ENCODE results near the gene PALM2AKAP2.

Gene PALM2AKAP2

GRCh38 chr9:109765278-109765677 lies 14.7 kb upstream of the PALM2AKAP2 start:
- TF ChIP-seq CTCF (IDR thresholded peaks at IDR 0.05; ENCODE audit: borderline replicate concordance, extremely low read depth, low read length, poor library complexity, severe bottlenecking) (no peak), EZH2 (IDR thresholded peaks at IDR 0.05; ENCODE audit: borderline replicate concordance, low read depth, low read length, severe bottlenecking) (no peak)
- H3K9ac ChIP-seq (ENCODE audit: low read depth, low read length) = no peak overlapping the region
- ATAC-seq (ENCODE audit: insufficient read depth, low read depth) = no peak

GRCh38 chr9:109765830-109766229 lies 14.2 kb upstream of the PALM2AKAP2 start:
- H3K79me2 ChIP-seq (ENCODE audit: insufficient read depth, low read length) = no peaks in the 10 kb centered on the region
- H4K20me1 ChIP-seq (ENCODE audit: insufficient read depth, low read length) = no peaks in the 10 kb centered on the region
- no peak overlapping the region for H3K4me3 ChIP-seq (ENCODE audit: low read depth in 1 of 2, low read length in 2 of 2)
- peaks cover 5% of the 10 kb centered on the region for H3K27me3 ChIP-seq (ENCODE audit: insufficient read depth, low read length, poor library complexity)
- no peak overlapping the region for H3K27ac ChIP-seq (ENCODE audit: low read length)
- no peak overlapping the region for H3K9ac ChIP-seq (ENCODE audit: low read depth, low read length)
- no peak for ATAC-seq (ENCODE audit: insufficient read depth, low read depth)
- no peak overlapping the region for H2AFZ ChIP-seq (ENCODE audit: low read depth, low read length)
- no peaks in the 10 kb centered on the region for H3K9me3 ChIP-seq (ENCODE audit: insufficient read depth, low read length, severe bottlenecking)
- H3K4me1 ChIP-seq (ENCODE audit: insufficient read depth, low read length) = no peaks in the 10 kb centered on the region
- DNase-seq = no peak
- H3K36me3 ChIP-seq (ENCODE audit: insufficient read depth, low read length) = no peaks in the 10 kb centered on the region
- no peak for TF ChIP-seq CTCF (IDR thresholded peaks at IDR 0.05; ENCODE audit: borderline replicate concordance, extremely low read depth, low read length, poor library complexity, severe bottlenecking)
- TF ChIP-seq EZH2 (IDR thresholded peaks at IDR 0.05; ENCODE audit: borderline replicate concordance, low read depth, low read length, severe bottlenecking) = no peak
- H3K4me2 ChIP-seq (ENCODE audit: insufficient read depth, low read length) = no peak overlapping the region

More at GRCh38 chr9:109765278-109765677, 14.7 kb upstream of the PALM2AKAP2 start:
- Histone ChIP-seq H3K4me3 (ENCODE audit: low read depth in 1 of 2, low read length in 2 of 2) (no peak overlapping the region), H3K4me2 (ENCODE audit: insufficient read depth, low read length) (no peak overlapping the region), H3K9me3 (ENCODE audit: insufficient read depth, low read length, severe bottlenecking) (no peaks in the 10 kb centered on the region), H3K36me3 (ENCODE audit: insufficient read depth, low read length) (no peaks in the 10 kb centered on the region), H3K27ac (ENCODE audit: low read length) (no peak overlapping the region), H3K4me1 (ENCODE audit: insufficient read depth, low read length) (no peaks in the 10 kb centered on the region), H3K79me2 (ENCODE audit: insufficient read depth, low read length) (no peaks in the 10 kb centered on the region), H3K27me3 (ENCODE audit: insufficient read depth, low read length, poor library complexity) (peaks cover 5% of the 10 kb centered on the region), H2AFZ (ENCODE audit: low read depth, low read length) (no peak overlapping the region), H4K20me1 (ENCODE audit: insufficient read depth, low read length) (no peaks in the 10 kb centered on the region)
- DNase-seq = no peak

GRCh38 chr9:109766351-109766750 lies 13.6 kb upstream of the PALM2AKAP2 start:
- Histone ChIP-seq H3K27ac (ENCODE audit: low read length) (no peak overlapping the region), H3K4me2 (ENCODE audit: insufficient read depth, low read length) (no peak overlapping the region), H3K27me3 (ENCODE audit: insufficient read depth, low read length, poor library complexity) (peaks cover 5% of the 10 kb centered on the region), H2AFZ (ENCODE audit: low read depth, low read length) (no peak overlapping the region), H3K9me3 (ENCODE audit: insufficient read depth, low read length, severe bottlenecking) (no peaks in the 10 kb centered on the region), H3K4me3 (ENCODE audit: low read depth in 1 of 2, low read length in 2 of 2) (no peak overlapping the region), H4K20me1 (ENCODE audit: insufficient read depth, low read length) (no peaks in the 10 kb centered on the region), H3K79me2 (ENCODE audit: insufficient read depth, low read length) (no peaks in the 10 kb centered on the region), H3K36me3 (ENCODE audit: insufficient read depth, low read length) (no peaks in the 10 kb centered on the region), H3K4me1 (ENCODE audit: insufficient read depth, low read length) (no peaks in the 10 kb centered on the region), H3K9ac (ENCODE audit: low read depth, low read length) (no peak overlapping the region)
- DNase-seq = no peak
- TF ChIP-seq EZH2 (IDR thresholded peaks at IDR 0.05; ENCODE audit: borderline replicate concordance, low read depth, low read length, severe bottlenecking) = no peak
- no peak for TF ChIP-seq CTCF (IDR thresholded peaks at IDR 0.05; ENCODE audit: borderline replicate concordance, extremely low read depth, low read length, poor library complexity, severe bottlenecking)
- no peak for ATAC-seq (ENCODE audit: insufficient read depth, low read depth)

- no peak for TF ChIP-seq CTCF (IDR thresholded peaks at IDR 0.05; ENCODE audit: borderline replicate concordance, extremely low read depth, low read length, poor library complexity, severe bottlenecking)
- no peak for TF ChIP-seq EZH2 (IDR thresholded peaks at IDR 0.05; ENCODE audit: borderline replicate concordance, low read depth, low read length, severe bottlenecking)
- H3K4me3 ChIP-seq (ENCODE audit: low read depth in 1 of 2, low read length in 2 of 2) = no peak overlapping the region
- no peak for DNase-seq
- H3K79me2 ChIP-seq (ENCODE audit: insufficient read depth, low read length) = no peaks in the 10 kb centered on the region
- no peaks in the 10 kb centered on the region for H3K4me1 ChIP-seq (ENCODE audit: insufficient read depth, low read length)
- no peaks in the 10 kb centered on the region for H3K9me3 ChIP-seq (ENCODE audit: insufficient read depth, low read length, severe bottlenecking)
- no peaks in the 10 kb centered on the region for H4K20me1 ChIP-seq (ENCODE audit: insufficient read depth, low read length)
- H3K4me2 ChIP-seq (ENCODE audit: insufficient read depth, low read length) = no peak overlapping the region
- H3K9ac ChIP-seq (ENCODE audit: low read depth, low read length) = no peak overlapping the region
- no peak overlapping the region for H3K27ac ChIP-seq (ENCODE audit: low read length)
- peaks cover 5% of the 10 kb centered on the region for H3K27me3 ChIP-seq (ENCODE audit: insufficient read depth, low read length, poor library complexity)
- H3K36me3 ChIP-seq (ENCODE audit: insufficient read depth, low read length) = no peaks in the 10 kb centered on the region
- ATAC-seq (ENCODE audit: insufficient read depth, low read depth) = no peak
- no peak overlapping the region for H2AFZ ChIP-seq (ENCODE audit: low read depth, low read length)
These were observed 12.6 kb upstream of the PALM2AKAP2 start for GRCh38 chr9:109767404-109767803.
